ENCODE results near the gene FAM204A.

The FAM204A gene

GRCh38 chr10:118277871-118278270 is 64.3 kb downstream of the FAM204A start:
- DNase-seq = no peak

- DNase-seq = no peak
These were observed 65.4 kb downstream of the FAM204A start for GRCh38 chr10:118276727-118277126.

- no peak for DNase-seq
These were observed 65.9 kb downstream of the FAM204A start for GRCh38 chr10:118276204-118276603.

- DNase-seq = no peak
These were observed 68.5 kb downstream of the FAM204A start for GRCh38 chr10:118273662-118274061.

GRCh38 chr10:118272767-118273166 is 69.4 kb downstream of the FAM204A start:
- DNase-seq = no peak

- no peak for DNase-seq
These were observed 69.9 kb downstream of the FAM204A start for GRCh38 chr10:118272149-118272721.

GRCh38 chr10:118271671-118272070 is 70.5 kb downstream of the FAM204A start:
- DNase-seq = no peak

GRCh38 chr10:118266098-118266748 is 75.9 kb downstream of the FAM204A start:
- no peak for DNase-seq

- no peak for DNase-seq
These were observed 77.2 kb downstream of the FAM204A start for GRCh38 chr10:118264838-118265470.

- DNase-seq = no peak
These were observed 77.9 kb downstream of the FAM204A start for GRCh38 chr10:118264252-118264651.

- DNase-seq = no peak
These were observed 79.6 kb downstream of the FAM204A start for GRCh38 chr10:118262538-118262937.

GRCh38 chr10:118259288-118259906 is 82.7 kb downstream of the FAM204A start:
- DNase-seq = peak; percentile 26 to 53

- DNase-seq = no peak
These were observed 83.8 kb downstream of the FAM204A start for GRCh38 chr10:118258285-118258684.

GRCh38 chr10:118256825-118257570 is 85.1 kb downstream of the FAM204A start:
- DNase-seq = no peak

- DNase-seq = no peak
These were observed 85.9 kb downstream of the FAM204A start for GRCh38 chr10:118256209-118256608.

- DNase-seq = no peak
These were observed 86.8 kb downstream of the FAM204A start for GRCh38 chr10:118255355-118255754.

- no peak for DNase-seq
These were observed 87.5 kb downstream of the FAM204A start for GRCh38 chr10:118254654-118255053.

- no peak for DNase-seq
These were observed 88.7 kb downstream of the FAM204A start for GRCh38 chr10:118253397-118253796.

GRCh38 chr10:118251791-118252190 is 90.3 kb downstream of the FAM204A start:
- no peak for DNase-seq

GRCh38 chr10:118249714-118250113 is 92.4 kb downstream of the FAM204A start:
- no peak for DNase-seq
